ENCODE data around the gene OR51S1. TPM values are rescaled to one million over a fixed set of nuclear protein-coding genes. Genes with fewer than 3 reads are reported as not detected.
"Not testable (repeated sequence)": the region's sequence is repeated elsewhere in the genome, so short reads cannot be mapped to it uniquely, and the experiment has no call there.

OR51S1 gene
- total and polyA plus RNA-seq, 2 experiments from 2014 or later, result not detected

- H3K4me1 ChIP-seq (ENCODE audit: low read depth), result peaks cover 9% of the 10 kb centered on the region
- H3K27ac ChIP-seq, result no peak overlapping the region
- DNase-seq (ENCODE audit: low read depth in 1 of 2, low spot score in 1 of 2), result peak; percentile 6 to 61
- no peaks in the 10 kb centered on the region for H3K9me3 ChIP-seq (ENCODE audit: low read depth)
- H3K4me3 ChIP-seq, result no peak overlapping the region
- no peaks in the 10 kb centered on the region for H3K36me3 ChIP-seq
- no peaks in the 10 kb centered on the region for H3K27me3 ChIP-seq
- no peak for TF ChIP-seq CTCF (IDR thresholded peaks at IDR 0.05; ENCODE audit: low read depth, low read length)
These were observed 14.9 kb upstream of the OR51S1 start for GRCh38 chr11:4863876-4864275.

- DNase-seq (ENCODE audit: low read depth in 1 of 2, low spot score in 1 of 2), result no peak
- Histone ChIP-seq H3K9me3 (ENCODE audit: low read depth) (no peaks in the 10 kb centered on the region), H3K4me1 (ENCODE audit: low read depth) (peaks cover 9% of the 10 kb centered on the region), H3K36me3 (no peaks in the 10 kb centered on the region), H3K4me3 (no peak overlapping the region), H3K27me3 (no peaks in the 10 kb centered on the region), H3K27ac (no peak overlapping the region)
- TF ChIP-seq CTCF (IDR thresholded peaks at IDR 0.05; ENCODE audit: low read depth, low read length), result no peak
These were observed 13.6 kb upstream of the OR51S1 start for GRCh38 chr11:4862447-4863236.

- not testable (repeated sequence) for H3K27me3 ChIP-seq; H3K4me3 ChIP-seq; DNase-seq (ENCODE audit: low read depth in 1 of 2, low spot score in 1 of 2); H3K27ac ChIP-seq; H3K4me1 ChIP-seq (ENCODE audit: low read depth); H3K36me3 ChIP-seq; H3K9me3 ChIP-seq (ENCODE audit: low read depth)
These were observed 5.3 kb upstream of the OR51S1 start for GRCh38 chr11:4854286-4854685.

GRCh38 chr11:4851033-4851432, 2.0 kb upstream of the OR51S1 start:
- peak; percentile 25 to 79 for DNase-seq (ENCODE audit: low read depth in 1 of 2, low spot score in 1 of 2)
- Histone ChIP-seq H3K36me3 (no peaks in the 10 kb centered on the region), H3K4me3 (no peak overlapping the region), H3K27ac (no peak overlapping the region), H3K27me3 (no peaks in the 10 kb centered on the region), H3K4me1 (ENCODE audit: low read depth) (no peaks in the 10 kb centered on the region), H3K9me3 (ENCODE audit: low read depth) (no peaks in the 10 kb centered on the region)
- no peak for TF ChIP-seq CTCF (IDR thresholded peaks at IDR 0.05; ENCODE audit: low read depth, low read length)

GRCh38 chr11:4839851-4840549, 9.0 kb downstream of the OR51S1 start:
- Histone ChIP-seq H3K4me3 (no peak overlapping the region), H3K27me3 (no peaks in the 10 kb centered on the region), H3K36me3 (no peaks in the 10 kb centered on the region), H3K4me1 (ENCODE audit: low read depth) (no peaks in the 10 kb centered on the region), H3K27ac (no peak overlapping the region), H3K9me3 (ENCODE audit: low read depth) (no peaks in the 10 kb centered on the region)
- no peak for DNase-seq (ENCODE audit: low read depth in 1 of 2, low spot score in 1 of 2)
- no peak for TF ChIP-seq CTCF (IDR thresholded peaks at IDR 0.05; ENCODE audit: low read depth, low read length)

GRCh38 chr11:4830909-4831308, 18.1 kb downstream of the OR51S1 start:
- Histone ChIP-seq H3K4me3 (no peak overlapping the region), H3K27me3 (no peaks in the 10 kb centered on the region), H3K9me3 (ENCODE audit: low read depth) (no peaks in the 10 kb centered on the region), H3K36me3 (no peaks in the 10 kb centered on the region), H3K27ac (no peak overlapping the region), H3K4me1 (ENCODE audit: low read depth) (no peaks in the 10 kb centered on the region)
- TF ChIP-seq CTCF (IDR thresholded peaks at IDR 0.05; ENCODE audit: low read depth, low read length), result no peak
- DNase-seq (ENCODE audit: low read depth in 1 of 2, low spot score in 1 of 2), result no peak

Data from cardiac muscle cell (in vitro differentiated cells and primary cell).